GM12865 (cell line): ENCODE results near the gene ZBTB16.

Source experiments
- DNase-seq: peaks from one replicate; pipeline ENCODE4 v3.0.0; 2010; ENCODE audit warnings: low read depth
- H3K4me3 ChIP-seq: 2 replicates; pipeline ENCODE4 v1.5.1; 2011; ENCODE audit warnings: mild to moderate bottlenecking, low read depth, low read length, control low read depth
- CTCF ChIP-seq: IDR thresholded peaks from 2 replicates; pipeline ENCODE4 v1.5.1; 2011; ENCODE audit warnings: low read length, control low read depth, low read depth, inconsistent platforms; ENCODE audit not compliant: insufficient read depth; ENCODE audit errors: missing control alignments

Gene ZBTB16

GRCh38 chr11:114062272-114062671, 2.8 kb downstream of the ZBTB16 start:
- no peak for DNase-seq
- H3K4me3 ChIP-seq, result no peak overlapping the region
- TF ChIP-seq CTCF, result no peak

DNA sequence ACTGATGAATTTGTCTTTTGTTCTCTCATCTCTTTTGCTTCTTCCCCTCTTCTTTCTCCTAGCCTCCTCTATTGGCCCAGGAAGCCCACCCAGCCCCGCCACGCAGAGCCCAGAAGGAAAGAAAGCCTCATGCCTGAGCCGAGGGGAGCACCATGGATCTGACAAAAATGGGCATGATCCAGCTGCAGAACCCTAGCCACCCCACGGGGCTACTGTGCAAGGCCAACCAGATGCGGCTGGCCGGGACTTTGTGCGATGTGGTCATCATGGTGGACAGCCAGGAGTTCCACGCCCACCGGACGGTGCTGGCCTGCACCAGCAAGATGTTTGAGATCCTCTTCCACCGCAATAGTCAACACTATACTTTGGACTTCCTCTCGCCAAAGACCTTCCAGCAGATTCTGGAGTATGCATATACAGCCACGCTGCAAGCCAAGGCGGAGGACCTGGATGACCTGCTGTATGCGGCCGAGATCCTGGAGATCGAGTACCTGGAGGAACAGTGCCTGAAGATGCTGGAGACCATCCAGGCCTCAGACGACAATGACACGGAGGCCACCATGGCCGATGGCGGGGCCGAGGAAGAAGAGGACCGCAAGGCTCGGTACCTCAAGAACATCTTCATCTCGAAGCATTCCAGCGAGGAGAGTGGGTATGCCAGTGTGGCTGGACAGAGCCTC, 3.8 kb downstream of the ZBTB16 start:
- TF ChIP-seq CTCF, result no peak
- H3K4me3 ChIP-seq, result no peak overlapping the region
- no peak for DNase-seq

DNA sequence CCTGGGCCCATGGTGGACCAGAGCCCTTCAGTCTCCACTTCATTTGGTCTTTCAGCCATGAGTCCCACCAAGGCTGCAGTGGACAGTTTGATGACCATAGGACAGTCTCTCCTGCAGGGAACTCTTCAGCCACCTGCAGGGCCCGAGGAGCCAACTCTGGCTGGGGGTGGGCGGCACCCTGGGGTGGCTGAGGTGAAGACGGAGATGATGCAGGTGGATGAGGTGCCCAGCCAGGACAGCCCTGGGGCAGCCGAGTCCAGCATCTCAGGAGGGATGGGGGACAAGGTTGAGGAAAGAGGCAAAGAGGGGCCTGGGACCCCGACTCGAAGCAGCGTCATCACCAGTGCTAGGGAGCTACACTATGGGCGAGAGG, 4.3 kb downstream of the ZBTB16 start:
- H3K4me3 ChIP-seq, result no peak overlapping the region
- DNase-seq, result no peak
- no peak for TF ChIP-seq CTCF

DNA sequence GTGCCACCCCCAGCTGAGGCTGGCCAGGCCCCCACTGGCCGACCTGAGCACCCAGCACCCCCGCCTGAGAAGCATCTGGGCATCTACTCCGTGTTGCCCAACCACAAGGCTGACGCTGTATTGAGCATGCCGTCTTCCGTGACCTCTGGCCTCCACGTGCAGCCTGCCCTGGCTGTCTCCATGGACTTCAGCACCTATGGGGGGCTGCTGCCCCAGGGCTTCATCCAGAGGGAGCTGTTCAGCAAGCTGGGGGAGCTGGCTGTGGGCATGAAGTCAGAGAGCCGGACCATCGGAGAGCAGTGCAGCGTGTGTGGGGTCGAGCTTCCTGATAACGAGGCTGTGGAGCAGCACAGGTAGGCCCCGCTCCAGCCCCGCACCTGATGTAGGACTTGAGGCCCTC, 4.7 kb downstream of the ZBTB16 start:
- TF ChIP-seq CTCF, result no peak
- DNase-seq, result no peak
- H3K4me3 ChIP-seq, result no peak overlapping the region

GRCh38 chr11:114065094-114065493, 5.6 kb downstream of the ZBTB16 start:
- no peak for TF ChIP-seq CTCF
- H3K4me3 ChIP-seq, result no peak overlapping the region
- no peak for DNase-seq

- TF ChIP-seq CTCF, result no peak
- H3K4me3 ChIP-seq, result no peak overlapping the region
- DNase-seq, result no peak
These were observed 6.6 kb downstream of the ZBTB16 start for GRCh38 chr11:114066046-114066648.

DNA sequence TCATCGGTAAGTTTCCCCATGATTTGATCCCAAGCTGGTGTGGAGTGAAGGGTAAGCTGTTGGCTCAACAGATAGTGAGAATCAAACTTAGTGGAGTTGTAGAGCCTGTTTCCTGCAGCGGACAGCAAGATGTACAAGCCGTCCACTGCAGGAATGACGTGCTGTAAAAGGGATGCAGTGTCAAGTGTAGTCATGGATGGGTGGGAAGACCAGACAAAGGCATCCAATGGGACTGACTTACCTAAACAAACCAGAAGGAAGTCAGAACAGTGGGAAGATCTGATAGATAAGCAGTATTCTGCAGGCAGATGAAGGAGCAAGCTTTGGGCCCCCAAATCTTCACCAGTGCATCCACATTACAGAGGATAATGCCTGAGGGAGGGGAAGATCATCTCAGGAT, 8.8 kb downstream of the ZBTB16 start:
- TF ChIP-seq CTCF, result no peak
- no peak overlapping the region for H3K4me3 ChIP-seq
- no peak for DNase-seq
